ENCODE data around the gene FCMR.

Gene FCMR

GRCh38 chr1:206944703-206945102 is 23.0 kb upstream of the FCMR start:
- H3K27ac ChIP-seq (ENCODE audit: low read depth, low read length), result no peak overlapping the region
- no peaks in the 10 kb centered on the region for H4K20me1 ChIP-seq (ENCODE audit: control insufficient read depth, insufficient read depth, low read depth, low read length)
- H3K79me2 ChIP-seq (ENCODE audit: control insufficient read depth, low read length), result no peaks in the 10 kb centered on the region
- H3K4me2 ChIP-seq (ENCODE audit: low read length), result no peak overlapping the region
- H3K27me3 ChIP-seq (ENCODE audit: control insufficient read depth, low read length), result peaks cover 34% of the 10 kb centered on the region
- TF ChIP-seq CTCF (IDR thresholded peaks at IDR 0.05; ENCODE audit: low read depth, low read length, poor library complexity, severe bottlenecking) (no peak), EZH2phosphoT487 (IDR thresholded peaks at IDR 0.05; ENCODE audit: borderline replicate concordance, low read length) (no peak)
- H3K9me2 ChIP-seq (replicated peaks; ENCODE audit: control insufficient read depth, low read length), result no peaks in the 10 kb centered on the region
- H3F3A ChIP-seq (ENCODE audit: control insufficient read depth, insufficient read depth), result no peaks in the 10 kb centered on the region
- H3K9me3 ChIP-seq (ENCODE audit: control insufficient read depth, insufficient read depth, low read length), result no peaks in the 10 kb centered on the region; the same call in 1 of the 2 replicates
- H3K4me1 ChIP-seq (ENCODE audit: control insufficient read depth, low read length), result no peaks in the 10 kb centered on the region
- H3K36me3 ChIP-seq (ENCODE audit: control insufficient read depth, low read length), result no peaks in the 10 kb centered on the region
- no peak overlapping the region for H3K4me3 ChIP-seq (ENCODE audit: low read length)

GRCh38 chr1:206941766-206942418 is 20.2 kb upstream of the FCMR start:
- H3F3A ChIP-seq (ENCODE audit: control insufficient read depth, insufficient read depth), result no peaks in the 10 kb centered on the region
- no peak overlapping the region for H3K27ac ChIP-seq (ENCODE audit: low read depth, low read length)
- H3K4me1 ChIP-seq (ENCODE audit: control insufficient read depth, low read length), result no peaks in the 10 kb centered on the region
- H3K27me3 ChIP-seq (ENCODE audit: control insufficient read depth, low read length), result peaks cover 37% of the 10 kb centered on the region
- no peaks in the 10 kb centered on the region for H3K79me2 ChIP-seq (ENCODE audit: control insufficient read depth, low read length)
- H4K20me1 ChIP-seq (ENCODE audit: control insufficient read depth, insufficient read depth, low read depth, low read length), result no peaks in the 10 kb centered on the region
- no peaks in the 10 kb centered on the region for H3K9me2 ChIP-seq (replicated peaks; ENCODE audit: control insufficient read depth, low read length)
- no peaks in the 10 kb centered on the region for H3K36me3 ChIP-seq (ENCODE audit: control insufficient read depth, low read length)
- no peak overlapping the region for H3K4me3 ChIP-seq (ENCODE audit: low read length)
- no peaks in the 10 kb centered on the region for H3K9me3 ChIP-seq (ENCODE audit: control insufficient read depth, insufficient read depth, low read length)
- H3K4me2 ChIP-seq (ENCODE audit: low read length), result no peak overlapping the region
- TF ChIP-seq EZH2phosphoT487 (IDR thresholded peaks at IDR 0.05; ENCODE audit: borderline replicate concordance, low read length), result no peak
- no peak for TF ChIP-seq CTCF (IDR thresholded peaks at IDR 0.05; ENCODE audit: low read depth, low read length, poor library complexity, severe bottlenecking)

GRCh38 chr1:206940588-206940936 is 18.8 kb upstream of the FCMR start:
- TF ChIP-seq EZH2phosphoT487 (IDR thresholded peaks at IDR 0.05; ENCODE audit: borderline replicate concordance, low read length), result no peak
- TF ChIP-seq CTCF (IDR thresholded peaks at IDR 0.05; ENCODE audit: low read depth, low read length, poor library complexity, severe bottlenecking), result no peak
- Histone ChIP-seq H3K27ac (ENCODE audit: low read depth, low read length) (no peak overlapping the region), H4K20me1 (ENCODE audit: control insufficient read depth, insufficient read depth, low read depth, low read length) (no peaks in the 10 kb centered on the region), H3F3A (ENCODE audit: control insufficient read depth, insufficient read depth) (no peaks in the 10 kb centered on the region), H3K36me3 (ENCODE audit: control insufficient read depth, low read length) (no peaks in the 10 kb centered on the region), H3K27me3 (ENCODE audit: control insufficient read depth, low read length) (peaks cover 35% of the 10 kb centered on the region), H3K4me3 (ENCODE audit: low read length) (no peak overlapping the region), H3K4me1 (ENCODE audit: control insufficient read depth, low read length) (no peaks in the 10 kb centered on the region), H3K4me2 (ENCODE audit: low read length) (no peak overlapping the region), H3K9me3 (ENCODE audit: control insufficient read depth, insufficient read depth, low read length) (no peaks in the 10 kb centered on the region), H3K9me2 (replicated peaks; ENCODE audit: control insufficient read depth, low read length) (no peaks in the 10 kb centered on the region), H3K79me2 (ENCODE audit: control insufficient read depth, low read length) (no peaks in the 10 kb centered on the region)

Data from DOHH2 (cell line).